HG02840 (cell line): ENCODE results near the gene TNFAIP2.

Source experiments
- ATAC-seq: cut with Tn5 transposase; IDR thresholded peaks from one replicate; pipeline ENCODE4 v1.9.1; 2021; ENCODE audit warnings: mild to moderate bottlenecking, moderate library complexity, moderate number of reproducible peaks; ENCODE audit not compliant: unreplicated experiment, low FRiP score

The TNFAIP2 gene, protein sequence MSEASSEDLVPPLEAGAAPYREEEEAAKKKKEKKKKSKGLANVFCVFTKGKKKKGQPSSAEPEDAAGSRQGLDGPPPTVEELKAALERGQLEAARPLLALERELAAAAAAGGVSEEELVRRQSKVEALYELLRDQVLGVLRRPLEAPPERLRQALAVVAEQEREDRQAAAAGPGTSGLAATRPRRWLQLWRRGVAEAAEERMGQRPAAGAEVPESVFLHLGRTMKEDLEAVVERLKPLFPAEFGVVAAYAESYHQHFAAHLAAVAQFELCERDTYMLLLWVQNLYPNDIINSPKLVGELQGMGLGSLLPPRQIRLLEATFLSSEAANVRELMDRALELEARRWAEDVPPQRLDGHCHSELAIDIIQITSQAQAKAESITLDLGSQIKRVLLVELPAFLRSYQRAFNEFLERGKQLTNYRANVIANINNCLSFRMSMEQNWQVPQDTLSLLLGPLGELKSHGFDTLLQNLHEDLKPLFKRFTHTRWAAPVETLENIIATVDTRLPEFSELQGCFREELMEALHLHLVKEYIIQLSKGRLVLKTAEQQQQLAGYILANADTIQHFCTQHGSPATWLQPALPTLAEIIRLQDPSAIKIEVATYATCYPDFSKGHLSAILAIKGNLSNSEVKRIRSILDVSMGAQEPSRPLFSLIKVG

DNA sequence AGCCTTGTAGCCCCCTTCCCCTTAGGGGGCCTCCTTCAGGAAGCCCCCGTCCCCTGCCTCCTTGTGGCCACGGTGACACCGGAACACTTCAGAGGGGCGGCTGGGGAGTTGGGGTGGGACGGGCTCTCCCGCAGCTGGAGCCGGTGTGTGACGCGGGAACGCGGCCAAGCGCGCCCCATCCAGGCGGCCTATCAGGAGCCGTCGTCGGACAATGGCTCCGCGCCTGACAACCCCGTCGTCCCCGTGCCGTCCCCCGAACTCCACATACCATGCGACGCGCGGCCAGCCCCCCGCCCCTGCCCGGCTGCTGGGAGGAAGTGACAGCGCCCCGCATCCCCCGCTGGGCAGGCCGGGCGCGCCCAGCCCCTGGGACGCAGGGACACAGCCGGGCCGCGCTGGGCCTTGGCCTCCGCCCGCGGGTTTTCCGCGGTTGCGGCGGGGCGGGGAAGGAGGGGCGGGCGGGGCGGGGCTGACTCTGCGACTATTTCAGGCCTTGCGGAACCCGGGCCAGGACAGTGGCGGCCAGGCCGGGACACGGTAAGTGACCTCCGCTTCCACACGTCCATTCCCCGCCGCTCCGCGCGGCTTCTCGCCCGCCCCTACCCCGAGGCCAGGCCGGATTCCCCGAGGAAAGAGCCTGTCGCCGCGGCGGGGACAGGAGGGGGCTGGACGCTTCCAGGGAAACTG is at the start of gene TNFAIP2:
TNFAIP2 (plus strand) TSS at position 515 of the 687 bp plus-strand sequence. CDS start 2,997 bp downstream, outside the sequence.
- ATAC-seq = no peak

DNA sequence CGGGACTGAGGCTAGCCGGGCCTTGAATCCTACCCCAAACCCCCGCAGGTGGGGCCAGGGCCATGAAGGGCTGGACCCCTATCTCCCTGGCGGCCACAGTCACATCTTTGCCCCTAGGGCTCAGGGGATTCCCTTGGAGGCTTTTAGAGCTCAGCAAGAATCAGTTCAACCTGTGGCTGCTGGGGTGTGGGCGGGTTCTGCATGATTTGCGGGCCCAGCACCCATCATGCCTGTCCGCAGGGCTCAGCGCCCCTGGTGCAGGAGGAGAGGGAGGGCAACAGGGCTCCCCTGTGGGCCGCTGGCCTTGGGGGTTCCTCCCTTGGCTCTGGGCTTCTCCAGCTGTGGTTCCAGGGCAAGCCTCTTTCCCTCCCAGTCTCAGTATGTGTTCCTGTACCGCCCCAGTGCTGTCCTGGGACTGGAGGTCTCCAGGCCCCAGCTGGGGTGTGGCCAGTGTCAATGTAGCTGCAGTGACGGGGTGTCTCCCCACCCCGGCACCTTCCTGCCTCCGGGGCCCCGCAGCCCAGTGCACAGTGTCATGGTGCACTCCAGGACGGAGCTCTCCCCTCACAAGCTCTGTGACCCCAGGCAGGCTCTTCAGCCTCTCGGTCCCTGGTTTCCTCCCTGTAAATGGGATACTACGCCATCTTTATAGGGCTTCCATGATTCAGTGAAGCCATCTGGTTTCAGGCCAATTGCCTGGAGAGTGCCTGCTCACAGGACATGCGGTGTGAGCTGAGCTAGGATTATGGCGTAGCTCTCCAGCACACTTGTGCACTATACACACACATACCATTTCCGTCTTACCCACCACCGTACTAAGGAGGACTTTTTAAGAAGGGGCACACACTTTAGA is 49.2 kb upstream of the TNFAIP2 start:
- ATAC-seq = no peak

DNA sequence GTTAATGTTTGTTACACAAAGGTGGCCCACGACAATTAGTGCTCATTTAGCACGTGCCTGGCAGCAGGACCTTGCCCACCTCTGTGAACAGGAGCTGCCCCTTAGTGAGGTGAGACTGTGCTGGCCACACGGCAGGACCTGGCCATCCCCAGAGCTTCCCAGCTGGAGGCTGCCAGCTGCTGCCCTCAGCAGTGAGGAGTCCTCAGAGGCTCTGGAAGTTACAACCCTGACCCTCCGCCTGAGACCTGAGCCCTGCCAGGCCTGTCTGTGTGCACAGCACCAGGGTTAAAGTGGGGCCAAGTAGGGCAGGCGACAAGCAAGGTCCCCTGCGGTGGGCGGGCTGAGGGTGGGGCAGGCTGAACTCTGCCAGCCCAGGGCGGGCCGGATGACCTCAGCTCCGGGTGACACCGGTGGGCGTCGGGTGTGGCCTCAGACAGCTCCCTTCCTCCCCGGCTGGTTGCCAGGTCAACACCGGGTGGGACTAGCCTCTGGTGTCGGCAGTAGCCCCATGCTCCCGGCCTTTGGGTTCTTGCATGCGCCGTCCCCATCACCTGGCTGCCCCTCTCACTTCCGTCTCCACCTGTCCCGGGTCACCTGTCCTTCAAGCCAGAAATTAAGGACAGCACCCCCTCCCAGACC is 48.4 kb upstream of the TNFAIP2 start:
- ATAC-seq = no peak

DNA sequence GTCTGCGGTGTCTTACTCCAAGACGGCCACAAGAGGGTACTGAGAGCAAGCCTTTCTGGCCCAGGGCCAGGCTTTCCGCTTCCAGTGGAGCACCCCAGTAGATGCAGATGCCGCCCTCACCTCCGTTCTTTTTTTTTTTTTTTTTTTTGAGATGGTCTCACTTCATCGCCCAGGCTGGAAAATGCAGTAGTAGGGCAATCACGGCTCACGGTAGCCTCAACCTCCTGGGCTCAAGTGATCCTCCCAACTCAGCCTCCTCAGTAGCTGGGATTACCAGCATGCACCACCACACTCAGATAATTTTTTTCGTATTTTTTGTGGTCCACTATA is 44.9 kb upstream of the TNFAIP2 start:
- no peak for ATAC-seq

DNA sequence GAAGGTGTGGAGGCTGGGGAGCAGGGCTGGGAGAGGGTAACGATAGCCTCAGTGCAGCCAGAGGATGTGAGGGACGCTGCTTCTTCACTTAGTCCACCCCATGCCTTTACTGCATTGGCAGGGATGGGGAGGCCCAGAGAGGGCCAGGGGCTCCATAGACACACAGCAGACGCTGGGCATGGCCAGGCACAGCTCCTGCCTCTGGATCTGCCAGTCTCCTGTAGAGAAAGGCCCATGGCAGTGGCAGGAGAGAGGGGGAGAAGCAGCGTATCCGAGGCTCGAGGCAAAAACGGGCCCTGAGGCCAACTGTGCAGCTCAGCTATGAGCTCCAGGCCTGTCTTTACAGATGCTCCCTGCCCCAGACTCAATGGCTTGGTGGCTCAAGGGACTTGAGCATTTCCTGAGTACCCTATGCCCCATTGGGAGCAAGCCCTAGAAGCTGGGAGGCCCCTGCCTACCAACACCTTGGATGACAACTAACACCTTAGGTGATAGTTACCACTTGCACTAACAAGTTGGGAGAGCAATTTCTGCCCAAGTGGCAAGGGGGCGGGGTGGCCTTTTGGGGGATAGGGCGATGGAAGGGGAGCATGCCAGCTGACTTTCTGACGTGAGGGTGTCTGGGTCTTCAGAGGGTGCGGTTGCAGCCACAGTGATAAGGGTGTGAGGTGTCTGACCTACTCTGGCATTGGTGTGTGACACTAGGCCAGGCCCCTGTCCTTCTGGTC is 44.2 kb upstream of the TNFAIP2 start:
- ATAC-seq = no peak

DNA sequence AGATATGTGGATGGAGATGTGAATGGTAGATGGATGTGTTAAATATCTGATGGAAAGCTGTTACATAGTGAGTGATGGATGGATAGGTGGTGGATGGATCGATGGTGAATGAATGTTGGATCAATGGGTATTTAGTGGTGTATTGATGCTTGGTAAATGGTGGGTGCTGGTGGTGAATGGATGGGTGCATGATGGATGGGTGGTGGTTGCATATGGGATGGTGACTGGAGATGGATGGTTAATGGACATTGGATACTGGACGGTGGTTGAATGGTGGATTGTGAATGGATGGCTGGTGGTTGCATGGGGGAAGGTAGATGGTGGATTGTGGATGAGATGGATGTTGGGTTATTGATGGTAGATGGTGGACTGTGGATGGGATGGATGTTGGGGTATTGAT is 41.3 kb upstream of the TNFAIP2 start:
- no peak for ATAC-seq

DNA sequence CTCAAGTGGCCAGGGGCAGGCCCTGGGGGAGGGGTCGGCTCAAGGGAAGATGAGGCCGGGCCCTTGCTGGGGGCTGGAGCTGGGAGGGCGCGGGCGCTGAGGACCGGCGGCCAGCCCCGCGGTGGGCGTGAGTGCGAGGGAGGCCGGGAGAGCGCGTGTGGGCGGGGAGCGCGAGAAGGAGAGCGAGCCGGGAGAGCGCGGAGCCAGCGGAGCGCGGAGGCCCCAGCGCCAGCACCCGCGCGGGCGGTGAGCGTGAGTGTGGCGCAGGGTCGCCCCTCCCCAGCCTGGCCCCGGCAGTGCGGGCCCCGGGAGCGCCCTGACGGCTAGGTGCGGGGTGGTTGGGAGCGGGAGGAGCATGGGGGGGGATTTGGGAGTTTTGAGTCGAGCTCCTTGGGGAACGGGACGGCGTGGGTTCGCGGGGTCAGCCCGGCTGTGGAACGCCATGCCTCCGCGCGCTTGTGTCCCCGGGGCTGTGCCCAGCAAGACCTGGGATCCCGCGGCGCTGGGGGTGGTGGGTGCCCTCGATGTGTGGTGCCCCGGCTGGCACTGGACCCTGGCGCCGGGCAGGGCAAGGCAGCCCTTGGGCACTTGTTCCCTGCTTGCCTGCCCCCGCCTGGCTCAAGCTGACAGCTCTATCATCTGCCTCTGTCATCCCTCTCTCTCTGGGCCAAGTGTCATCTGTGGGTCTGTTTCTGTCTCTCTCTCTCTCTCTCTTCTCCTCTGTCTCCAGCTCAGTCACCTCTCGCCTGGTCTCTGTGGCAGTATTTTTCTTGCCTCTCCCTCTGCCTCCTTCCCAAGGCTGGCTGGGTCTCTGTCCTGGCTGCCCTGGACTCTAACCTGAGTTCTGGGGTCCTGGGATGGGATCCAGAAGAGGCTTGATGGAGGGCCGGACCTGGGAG is 39.0 kb upstream of the TNFAIP2 start, which contains the start of gene LBHD2:
LBHD2 (plus strand) TSS at position 190 of the 899 bp plus-strand sequence. CDS start 1,803 bp downstream, outside the sequence.
- no peak for ATAC-seq

DNA sequence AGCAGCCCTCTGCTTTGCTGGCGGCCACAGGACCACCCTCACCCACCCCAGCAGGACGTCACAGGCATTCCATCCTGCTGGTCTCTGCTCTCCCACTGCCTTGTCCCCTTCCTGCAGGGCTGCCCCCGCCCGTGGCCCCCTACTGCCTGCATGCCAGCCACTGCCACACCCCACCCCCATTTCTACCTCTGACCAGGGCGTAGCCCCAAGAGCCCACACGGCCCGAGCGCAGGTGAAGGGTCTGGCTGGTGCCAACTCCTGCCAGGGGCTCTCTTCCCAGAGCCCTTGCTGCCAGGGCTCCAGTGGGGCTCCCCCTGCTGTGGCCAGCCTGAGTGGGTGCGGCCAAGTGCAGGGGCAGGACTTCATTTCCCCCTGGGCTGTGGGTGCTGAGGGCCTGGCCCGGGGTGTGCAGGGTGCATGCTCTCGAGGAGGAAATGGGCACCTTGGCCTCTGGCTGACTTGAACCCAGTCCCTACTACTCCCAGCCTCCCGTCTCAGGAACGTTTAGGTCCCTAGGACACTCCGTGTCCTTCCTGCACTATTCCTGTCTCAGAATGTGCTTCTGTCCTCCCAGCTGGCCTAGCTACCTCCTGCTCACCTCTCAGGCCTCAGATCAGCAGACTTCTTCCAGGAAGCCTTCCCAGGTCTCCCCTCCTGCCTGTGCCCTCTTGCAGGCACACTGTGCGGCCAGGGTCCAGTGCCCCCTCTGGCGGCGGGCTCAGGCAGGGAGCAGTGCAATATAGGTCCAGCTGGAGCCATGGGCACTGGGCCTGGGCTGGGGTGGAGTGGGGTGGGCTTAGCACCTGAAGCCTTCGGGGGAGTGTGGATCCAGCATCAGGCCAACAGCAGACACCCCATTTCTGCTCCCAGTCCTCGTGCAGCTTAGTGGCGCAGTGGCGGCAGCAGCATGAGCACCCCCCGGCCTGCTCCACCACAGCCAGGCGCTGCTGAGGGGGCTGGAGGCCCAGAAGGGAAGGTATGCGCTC is 37.9 kb upstream of the TNFAIP2 start:
- no peak for ATAC-seq

DNA sequence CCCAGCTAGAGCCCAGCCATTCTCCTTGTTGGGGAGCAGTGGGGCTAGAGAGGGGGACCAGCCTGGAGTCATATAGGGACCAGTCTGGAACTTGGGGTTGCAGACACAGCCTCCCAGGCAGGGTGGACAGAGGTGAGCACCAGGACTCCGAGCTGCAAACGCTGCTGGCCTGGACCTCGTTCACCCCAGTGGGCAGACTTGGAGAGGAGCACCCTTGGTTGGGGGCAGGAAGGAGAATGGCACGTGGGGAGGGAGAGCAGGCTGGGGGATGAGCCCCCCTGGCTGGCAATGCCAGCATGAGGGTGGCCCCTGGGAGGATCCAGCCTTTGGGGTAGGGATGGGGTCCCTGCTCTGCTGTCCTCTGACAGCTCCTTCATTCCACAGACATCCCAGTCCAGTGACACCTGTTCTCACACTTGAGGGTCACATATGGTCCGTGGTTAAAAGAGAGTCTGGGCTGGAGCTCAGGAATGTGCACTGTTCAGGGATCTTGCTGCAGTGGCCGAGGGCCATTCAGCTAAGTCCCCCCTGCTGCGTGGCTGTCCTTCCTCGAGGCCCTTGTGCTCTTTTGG is 36.4 kb upstream of the TNFAIP2 start:
- ATAC-seq = no peak

DNA sequence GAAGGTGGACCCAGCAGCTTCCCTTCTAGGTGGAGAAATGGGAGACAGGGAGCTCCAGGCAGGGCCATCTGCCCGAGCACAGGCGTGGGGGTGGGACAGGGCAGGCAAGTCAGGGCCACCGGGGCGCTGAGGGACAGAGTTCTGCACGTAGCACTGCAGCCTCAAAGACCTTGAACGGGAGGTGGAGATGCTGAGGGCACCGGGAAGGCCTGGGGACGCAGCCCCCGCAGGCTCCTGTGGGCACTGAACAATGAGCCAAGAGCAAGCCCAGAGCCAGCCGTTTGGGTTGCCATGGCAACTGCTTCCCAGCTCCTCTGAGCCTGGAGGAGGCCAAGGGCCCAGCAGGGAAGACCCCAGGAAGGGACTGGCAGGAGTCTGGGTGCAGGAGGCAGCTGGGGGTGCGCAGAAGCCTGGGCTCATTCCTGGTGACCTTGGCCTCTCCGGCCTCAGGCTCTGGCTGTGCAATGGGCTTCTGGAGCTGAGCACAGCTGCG is 35.9 kb upstream of the TNFAIP2 start:
- ATAC-seq = no peak

DNA sequence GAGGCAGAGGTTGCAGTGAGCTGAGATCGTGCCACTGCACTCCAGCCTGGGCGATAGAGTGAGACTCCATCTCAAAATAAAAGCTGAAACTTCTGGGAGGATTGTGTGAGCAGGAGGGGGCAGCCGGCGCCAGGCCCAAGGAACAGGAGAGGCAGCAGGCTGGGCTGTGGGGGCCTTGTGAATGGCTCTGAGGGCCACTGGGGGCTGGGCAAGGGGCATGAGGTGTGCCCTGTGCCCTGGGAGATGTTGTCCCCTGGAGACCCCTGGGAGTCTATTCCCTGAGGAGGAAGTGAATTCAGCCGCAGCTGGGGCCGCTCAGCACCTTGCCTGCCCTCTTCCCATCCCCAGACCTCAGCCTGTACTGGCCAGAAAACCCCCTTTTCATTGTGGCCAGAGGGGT is 34.3 kb upstream of the TNFAIP2 start:
- no peak for ATAC-seq

DNA sequence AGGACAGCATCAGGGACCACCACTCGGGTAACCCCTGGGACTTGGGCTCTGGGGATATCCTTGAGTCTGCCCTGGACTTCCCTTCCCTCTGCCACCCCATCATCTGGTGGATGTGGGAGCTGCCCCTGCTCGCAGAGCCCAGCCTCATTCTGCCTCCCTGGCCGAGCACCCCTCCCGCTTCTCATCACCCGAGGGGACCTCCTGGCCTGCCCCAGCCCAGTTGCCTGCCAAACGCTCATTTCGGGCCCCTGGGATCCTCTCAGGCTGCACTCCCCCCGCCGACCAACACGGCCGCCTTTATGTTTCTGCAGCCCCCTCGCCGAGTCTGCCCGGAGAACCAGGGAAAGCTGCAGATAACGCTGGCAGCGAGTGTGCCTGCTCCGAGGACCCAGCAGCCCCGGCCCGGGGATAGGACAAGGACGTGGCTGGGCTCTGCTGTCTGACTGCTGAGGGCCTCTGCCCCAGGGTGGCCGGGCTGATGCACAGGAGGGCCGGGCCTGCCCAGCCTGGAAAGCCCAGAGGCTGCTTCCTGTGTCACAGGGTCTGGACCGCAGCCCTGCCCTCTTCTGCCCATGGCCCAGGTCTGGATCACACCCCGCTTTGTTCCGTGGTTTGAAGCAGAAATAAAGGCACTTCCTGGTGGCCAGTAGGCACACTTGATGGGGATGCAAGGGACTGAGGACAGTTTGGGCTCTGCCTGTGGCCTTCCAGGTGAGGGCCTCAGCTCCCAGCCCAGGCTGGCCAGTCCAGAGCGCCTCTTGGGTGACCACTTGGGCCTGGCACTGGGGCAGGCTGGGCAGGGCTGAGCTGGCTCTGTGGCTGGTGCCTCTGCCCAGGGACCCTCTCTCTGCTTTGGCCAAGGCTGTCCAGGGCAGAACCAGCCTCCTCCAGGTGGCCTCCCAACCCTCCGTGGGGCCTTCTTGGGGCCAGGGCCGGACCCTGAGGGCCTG is 33.6 kb upstream of the TNFAIP2 start:
- ATAC-seq = no peak

DNA sequence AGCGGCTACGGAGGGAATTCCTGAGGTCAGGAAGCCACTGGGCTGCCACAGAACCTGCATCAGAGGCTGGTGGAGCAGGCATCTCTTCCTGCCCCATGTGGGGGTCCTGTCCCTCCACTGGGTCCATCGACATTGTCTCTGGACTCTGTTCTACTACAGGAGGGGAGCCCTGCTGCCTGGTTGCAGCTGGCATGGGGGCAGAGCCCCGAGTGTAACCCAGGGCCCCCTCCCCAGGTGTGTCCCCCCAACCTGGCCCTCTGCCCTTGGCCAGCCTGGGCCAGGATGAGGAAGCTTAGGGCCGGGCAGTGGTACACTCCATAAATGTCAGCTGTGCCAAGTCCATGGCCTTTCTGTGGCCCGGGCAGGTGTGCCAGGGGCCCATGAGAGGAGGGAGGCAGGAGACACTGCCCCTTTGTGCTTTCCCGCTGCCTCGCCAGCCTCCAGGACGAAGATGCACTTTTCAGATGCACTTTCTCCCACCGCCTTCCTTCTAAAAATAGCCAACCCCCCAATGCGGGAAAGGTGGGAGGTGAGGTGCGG is 32.7 kb upstream of the TNFAIP2 start:
- ATAC-seq = no peak

DNA sequence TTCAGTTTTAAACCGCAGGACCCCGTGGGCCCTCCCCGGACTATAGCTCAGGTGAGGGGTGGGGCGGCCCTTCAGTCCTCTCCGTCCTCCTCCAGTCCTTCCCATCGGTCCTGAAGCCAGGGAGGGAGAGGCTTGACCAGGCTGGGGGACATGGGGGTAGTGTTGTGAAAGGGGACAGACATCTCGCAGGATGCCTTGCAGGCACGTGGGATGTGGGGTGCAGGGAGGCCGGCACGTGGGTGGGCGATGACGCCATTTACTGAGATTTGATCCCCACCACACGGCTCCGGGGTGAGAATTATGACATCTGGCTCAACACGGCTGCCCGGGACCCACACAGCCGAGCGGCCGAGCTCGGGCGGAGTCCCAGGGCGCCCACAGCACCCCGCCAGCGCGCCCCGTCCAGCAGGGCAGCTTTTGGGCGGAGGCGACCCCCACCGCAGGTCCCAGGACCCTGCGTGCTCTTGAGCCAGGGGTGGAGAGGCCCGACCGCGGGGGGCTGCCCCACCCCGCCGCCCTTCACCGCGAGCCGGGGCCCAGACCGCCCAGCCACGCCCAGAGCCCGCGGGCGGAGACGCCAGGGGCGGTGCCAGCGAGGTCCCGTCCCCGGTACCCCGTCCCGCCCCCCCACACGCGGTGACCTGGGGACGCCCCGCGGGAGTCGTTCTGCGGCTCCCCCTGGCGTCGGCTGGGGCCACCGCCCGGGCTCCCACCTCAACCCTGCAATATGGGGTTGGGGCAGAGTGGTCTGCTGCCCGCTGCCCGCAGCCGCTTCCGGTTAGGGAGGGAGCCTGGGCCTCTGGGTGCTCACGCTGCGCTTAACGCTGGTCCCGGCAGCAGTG is 32.0 kb upstream of the TNFAIP2 start:
- no peak for ATAC-seq

DNA sequence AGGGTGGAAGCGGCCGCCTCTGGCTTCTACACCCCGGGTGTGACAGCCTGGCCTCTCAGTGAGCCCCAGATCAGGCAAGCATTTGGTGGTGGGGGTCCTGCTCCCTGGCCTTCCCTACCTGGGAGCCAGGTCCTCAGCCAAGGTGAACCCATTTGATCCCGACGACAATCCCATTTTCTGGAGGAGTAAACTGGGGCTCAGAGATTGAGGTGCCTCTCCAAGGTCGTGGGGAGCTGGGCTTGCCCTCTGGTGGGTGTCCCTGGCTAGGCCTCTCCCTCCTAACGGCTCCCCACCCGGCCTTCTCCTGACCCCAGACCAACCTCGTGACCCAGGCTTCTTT is 31.4 kb upstream of the TNFAIP2 start:
- no peak for ATAC-seq
